ENCODE data around the gene PRCC.

The PRCC gene

DNA sequence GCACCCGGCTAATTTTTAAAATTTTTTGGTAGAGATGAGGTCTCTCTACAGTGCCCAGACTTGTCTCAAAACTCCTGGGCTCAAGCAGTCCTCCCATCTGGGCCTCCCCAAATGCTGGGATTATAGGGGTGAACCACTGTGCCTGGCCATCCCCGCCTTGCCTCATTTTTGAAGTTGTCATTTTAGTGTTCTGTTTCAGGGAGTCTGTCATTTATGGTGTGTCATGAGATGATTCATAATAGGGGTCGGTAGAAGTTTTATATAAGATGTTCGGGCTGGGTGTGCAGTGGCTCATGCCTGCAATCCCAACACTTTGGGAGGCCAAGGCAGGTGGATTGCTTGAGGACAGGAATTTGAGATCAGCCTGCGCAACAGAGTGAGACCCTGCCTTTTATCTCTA is 8.5 kb downstream of the PRCC start:
- Histone ChIP-seq H3K9me2 (replicated peaks; ENCODE audit: low read depth, low read length) (no peaks in the 10 kb centered on the region), H3K4me1 (ENCODE audit: insufficient read depth, low read length, poor library complexity, severe bottlenecking) (peaks cover 52% of the 10 kb centered on the region), H3K4me2 (ENCODE audit: low read depth, low read length, poor library complexity, severe bottlenecking) (peak overlapping the region; percentile 57), H3K27me3 (ENCODE audit: insufficient read depth, low read length, poor library complexity, severe bottlenecking) (no peaks in the 10 kb centered on the region), H3K9me3 (ENCODE audit: insufficient read depth, low read depth, low read length) (no peaks in the 10 kb centered on the region), H3K9ac (ENCODE audit: low read depth, low read length, poor library complexity, severe bottlenecking) (no peak overlapping the region), H4K20me1 (ENCODE audit: insufficient read depth, low read length, poor library complexity, severe bottlenecking) (peaks cover 71% of the 10 kb centered on the region), H3K4me3 (ENCODE audit: low read length, poor library complexity, severe bottlenecking) (peak overlapping the region; percentile 12), H2AFZ (ENCODE audit: low read length) (no peak overlapping the region), H3K79me2 (ENCODE audit: insufficient read depth, low read length) (peaks cover 95% of the 10 kb centered on the region), H3K36me3 (ENCODE audit: insufficient read depth, low read length) (peaks cover 1% of the 10 kb centered on the region; the same call in 1 of the 2 replicates), H3F3A (ENCODE audit: low read depth) (no peaks in the 10 kb centered on the region)
- TF ChIP-seq, protein P1, sequence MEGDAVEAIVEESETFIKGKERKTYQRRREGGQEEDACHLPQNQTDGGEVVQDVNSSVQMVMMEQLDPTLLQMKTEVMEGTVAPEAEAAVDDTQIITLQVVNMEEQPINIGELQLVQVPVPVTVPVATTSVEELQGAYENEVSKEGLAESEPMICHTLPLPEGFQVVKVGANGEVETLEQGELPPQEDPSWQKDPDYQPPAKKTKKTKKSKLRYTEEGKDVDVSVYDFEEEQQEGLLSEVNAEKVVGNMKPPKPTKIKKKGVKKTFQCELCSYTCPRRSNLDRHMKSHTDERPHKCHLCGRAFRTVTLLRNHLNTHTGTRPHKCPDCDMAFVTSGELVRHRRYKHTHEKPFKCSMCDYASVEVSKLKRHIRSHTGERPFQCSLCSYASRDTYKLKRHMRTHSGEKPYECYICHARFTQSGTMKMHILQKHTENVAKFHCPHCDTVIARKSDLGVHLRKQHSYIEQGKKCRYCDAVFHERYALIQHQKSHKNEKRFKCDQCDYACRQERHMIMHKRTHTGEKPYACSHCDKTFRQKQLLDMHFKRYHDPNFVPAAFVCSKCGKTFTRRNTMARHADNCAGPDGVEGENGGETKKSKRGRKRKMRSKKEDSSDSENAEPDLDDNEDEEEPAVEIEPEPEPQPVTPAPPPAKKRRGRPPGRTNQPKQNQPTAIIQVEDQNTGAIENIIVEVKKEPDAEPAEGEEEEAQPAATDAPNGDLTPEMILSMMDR (conservative IDR thresholded peaks at IDR 0.05; ENCODE audit: low read length), result no peak
- TF ChIP-seq EZH2phosphoT487 (IDR thresholded peaks at IDR 0.05; ENCODE audit: borderline replicate concordance), result no peak

DNA sequence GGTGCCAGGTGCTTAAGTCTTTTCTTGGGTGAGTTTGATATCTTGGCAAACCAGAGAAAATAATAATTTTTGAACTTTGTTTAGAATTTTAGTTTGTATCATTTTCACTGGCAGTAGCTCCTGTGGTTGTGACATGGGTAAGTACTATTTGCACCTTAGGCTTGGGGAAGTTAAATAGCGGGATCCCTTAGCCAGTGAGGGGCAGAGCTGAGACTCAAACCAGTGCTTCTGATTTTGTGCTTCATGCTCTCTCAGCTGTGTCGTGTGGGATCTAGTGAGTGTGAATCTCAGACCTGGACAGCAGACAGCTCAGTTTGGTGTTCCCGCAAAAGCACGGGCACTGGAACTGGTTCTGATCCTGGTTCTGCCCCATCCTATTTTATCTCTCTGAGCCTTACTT is 9.6 kb downstream of the PRCC start:
- peaks cover 12% of the 10 kb centered on the region; the same call in 1 of the 2 replicates for H3K36me3 ChIP-seq (ENCODE audit: insufficient read depth, low read length)
- peaks cover 95% of the 10 kb centered on the region for H3K79me2 ChIP-seq (ENCODE audit: insufficient read depth, low read length)
- peaks cover 71% of the 10 kb centered on the region for H4K20me1 ChIP-seq (ENCODE audit: insufficient read depth, low read length, poor library complexity, severe bottlenecking)
- no peaks in the 10 kb centered on the region for H3K9me3 ChIP-seq (ENCODE audit: insufficient read depth, low read depth, low read length)
- no peaks in the 10 kb centered on the region for H3K27me3 ChIP-seq (ENCODE audit: insufficient read depth, low read length, poor library complexity, severe bottlenecking)
- H3K4me2 ChIP-seq (ENCODE audit: low read depth, low read length, poor library complexity, severe bottlenecking), result peak overlapping the region; percentile 57
- no peaks in the 10 kb centered on the region for H3F3A ChIP-seq (ENCODE audit: low read depth)
- peaks cover 43% of the 10 kb centered on the region for H3K4me1 ChIP-seq (ENCODE audit: insufficient read depth, low read length, poor library complexity, severe bottlenecking)
- H2AFZ ChIP-seq (ENCODE audit: low read length), result no peak overlapping the region
- peak overlapping the region; percentile 18 for H3K9ac ChIP-seq (ENCODE audit: low read depth, low read length, poor library complexity, severe bottlenecking)
- peak overlapping the region; percentile 12 for H3K4me3 ChIP-seq (ENCODE audit: low read length, poor library complexity, severe bottlenecking)
- TF ChIP-seq, protein P1 (conservative IDR thresholded peaks at IDR 0.05; ENCODE audit: low read length), result no peak
- no peak for TF ChIP-seq EZH2phosphoT487 (IDR thresholded peaks at IDR 0.05; ENCODE audit: borderline replicate concordance)
- H3K9me2 ChIP-seq (replicated peaks; ENCODE audit: low read depth, low read length), result no peaks in the 10 kb centered on the region

GRCh38 chr1:156777573-156777972 is 10.2 kb downstream of the PRCC start:
- Histone ChIP-seq H3K36me3 (ENCODE audit: insufficient read depth, low read length) (peaks cover 19% of the 10 kb centered on the region; the same call in 1 of the 2 replicates), H3K79me2 (ENCODE audit: insufficient read depth, low read length) (peaks cover 95% of the 10 kb centered on the region), H3K27me3 (ENCODE audit: insufficient read depth, low read length, poor library complexity, severe bottlenecking) (no peaks in the 10 kb centered on the region), H3K4me2 (ENCODE audit: low read depth, low read length, poor library complexity, severe bottlenecking) (peak overlapping the region; percentile 57), H4K20me1 (ENCODE audit: insufficient read depth, low read length, poor library complexity, severe bottlenecking) (peaks cover 66% of the 10 kb centered on the region), H3K4me1 (ENCODE audit: insufficient read depth, low read length, poor library complexity, severe bottlenecking) (peaks cover 37% of the 10 kb centered on the region), H2AFZ (ENCODE audit: low read length) (no peak overlapping the region), H3K4me3 (ENCODE audit: low read length, poor library complexity, severe bottlenecking) (peak overlapping the region; percentile 2), H3K9me2 (replicated peaks; ENCODE audit: low read depth, low read length) (no peaks in the 10 kb centered on the region), H3F3A (ENCODE audit: low read depth) (no peaks in the 10 kb centered on the region), H3K9me3 (ENCODE audit: insufficient read depth, low read depth, low read length) (no peaks in the 10 kb centered on the region), H3K9ac (ENCODE audit: low read depth, low read length, poor library complexity, severe bottlenecking) (peak overlapping the region; percentile 18)
- no peak for TF ChIP-seq EZH2phosphoT487 (IDR thresholded peaks at IDR 0.05; ENCODE audit: borderline replicate concordance)
- TF ChIP-seq, protein P1 (conservative IDR thresholded peaks at IDR 0.05; ENCODE audit: low read length), result no peak
